Measurements from ENCODE around the gene HSPA1L. TPM values are rescaled to one million over a fixed set of nuclear protein-coding genes. Genes with fewer than 3 reads are reported as not detected.
A peak's percentile ranks its signal among the peaks of the same experiment; 100 is the strongest.

HSPA1L gene
- polyA plus RNA-seq, 3 donors from 2014 or later, result 0.70 to 3.8 (median 2.4) TPM

DNA sequence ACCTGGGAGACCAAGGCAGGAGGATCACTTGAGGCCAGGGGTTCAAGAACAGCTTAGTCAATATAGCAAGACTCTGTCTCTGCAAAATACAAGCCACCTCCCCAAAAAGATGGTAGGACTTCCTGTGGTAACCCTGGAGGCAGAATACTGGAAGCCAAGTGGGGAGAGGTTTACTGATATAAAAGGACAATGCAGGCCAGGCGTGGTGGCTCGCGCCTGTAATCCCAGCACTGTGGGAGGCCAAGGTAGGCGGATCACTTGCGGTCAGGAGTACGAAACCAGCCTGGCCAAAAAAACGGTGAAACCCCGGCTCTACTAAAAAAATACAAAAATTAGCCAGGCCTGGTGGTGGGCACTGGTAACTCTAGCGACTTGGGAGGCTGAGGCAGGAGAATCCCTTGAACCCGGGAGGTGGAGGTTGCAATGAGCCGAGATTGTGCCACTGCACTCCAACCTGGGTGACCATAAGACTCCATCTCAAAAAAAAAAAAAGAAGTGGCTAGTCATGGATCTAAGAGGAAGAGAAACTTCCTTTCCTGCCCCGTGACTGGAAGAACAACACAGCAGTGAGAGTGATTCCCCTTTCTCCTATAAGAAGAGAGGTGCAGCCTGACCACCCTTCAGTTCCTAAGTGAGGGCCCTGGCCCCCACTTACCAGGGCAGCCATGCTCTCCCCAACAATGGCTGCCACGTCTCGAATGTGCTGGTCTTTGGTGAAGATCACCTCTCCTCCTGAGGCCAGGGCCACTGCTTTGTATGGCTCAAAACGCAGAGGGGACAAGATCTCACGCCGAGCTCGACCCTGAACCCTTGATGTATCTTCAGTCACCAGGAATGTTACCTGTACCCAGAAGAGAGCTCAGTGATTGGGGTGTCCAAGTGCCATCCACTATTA lies 46.5 kb downstream of the HSPA1L start:
- no peak for DNase-seq
- no peaks in the 10 kb centered on the region for H3K36me3 Mint-ChIP-seq
- H3K4me3 Mint-ChIP-seq, result no peak overlapping the region
- peak overlapping the region in 2 of 6 donors; percentile 28 to 49 for H3K27ac Mint-ChIP-seq
- peaks cover 0 to 2% (median 1%) of the 10 kb centered on the region in 3 donors for H3K27me3 Mint-ChIP-seq (ENCODE audit: low read depth in 3 of 3)
- H3K9me3 Mint-ChIP-seq, result no peaks in the 10 kb centered on the region
- peaks cover 20 to 28% of the 10 kb centered on the region in 2 donors for H3K4me1 Mint-ChIP-seq

DNA sequence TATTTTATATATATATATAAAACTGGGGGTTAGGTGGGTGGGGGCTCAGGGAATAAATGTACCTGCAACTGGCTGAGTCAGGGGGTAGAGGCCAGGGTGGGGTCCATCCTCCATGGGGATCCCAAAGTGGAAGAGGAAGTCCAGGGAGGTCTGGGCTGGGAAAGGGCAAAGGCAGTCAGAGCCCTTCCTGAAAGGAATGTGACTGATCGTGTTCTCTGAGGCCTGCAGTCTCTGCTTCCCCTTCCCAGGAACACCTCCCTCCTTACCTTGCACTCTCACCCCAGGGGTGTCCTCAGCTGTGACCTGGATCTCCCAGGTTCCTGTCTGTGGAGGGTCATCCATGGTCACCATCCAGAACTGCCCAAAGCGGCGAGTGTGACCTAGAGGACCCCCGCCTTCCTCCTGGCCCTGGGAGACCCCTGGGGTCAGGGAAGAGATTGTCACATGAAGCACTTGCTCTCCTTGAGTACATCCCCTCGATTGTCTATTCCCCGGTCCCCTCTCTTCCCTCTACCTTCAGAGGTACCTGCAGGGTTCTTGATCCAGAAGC lies 47.9 kb downstream of the HSPA1L start:
- no peak for DNase-seq
- H3K9me3 Mint-ChIP-seq, result no peaks in the 10 kb centered on the region
- peaks cover 0 to 3% (median 3%) of the 10 kb centered on the region in 3 donors for H3K36me3 Mint-ChIP-seq
- H3K27me3 Mint-ChIP-seq (ENCODE audit: low read depth in 3 of 3), result peaks cover 0 to 1% (median 0%) of the 10 kb centered on the region in 3 donors
- H3K4me3 Mint-ChIP-seq, result no peak overlapping the region
- H3K4me1 Mint-ChIP-seq, result peaks cover 14 to 17% of the 10 kb centered on the region in 2 donors
- no peak overlapping the region for H3K27ac Mint-ChIP-seq

DNA sequence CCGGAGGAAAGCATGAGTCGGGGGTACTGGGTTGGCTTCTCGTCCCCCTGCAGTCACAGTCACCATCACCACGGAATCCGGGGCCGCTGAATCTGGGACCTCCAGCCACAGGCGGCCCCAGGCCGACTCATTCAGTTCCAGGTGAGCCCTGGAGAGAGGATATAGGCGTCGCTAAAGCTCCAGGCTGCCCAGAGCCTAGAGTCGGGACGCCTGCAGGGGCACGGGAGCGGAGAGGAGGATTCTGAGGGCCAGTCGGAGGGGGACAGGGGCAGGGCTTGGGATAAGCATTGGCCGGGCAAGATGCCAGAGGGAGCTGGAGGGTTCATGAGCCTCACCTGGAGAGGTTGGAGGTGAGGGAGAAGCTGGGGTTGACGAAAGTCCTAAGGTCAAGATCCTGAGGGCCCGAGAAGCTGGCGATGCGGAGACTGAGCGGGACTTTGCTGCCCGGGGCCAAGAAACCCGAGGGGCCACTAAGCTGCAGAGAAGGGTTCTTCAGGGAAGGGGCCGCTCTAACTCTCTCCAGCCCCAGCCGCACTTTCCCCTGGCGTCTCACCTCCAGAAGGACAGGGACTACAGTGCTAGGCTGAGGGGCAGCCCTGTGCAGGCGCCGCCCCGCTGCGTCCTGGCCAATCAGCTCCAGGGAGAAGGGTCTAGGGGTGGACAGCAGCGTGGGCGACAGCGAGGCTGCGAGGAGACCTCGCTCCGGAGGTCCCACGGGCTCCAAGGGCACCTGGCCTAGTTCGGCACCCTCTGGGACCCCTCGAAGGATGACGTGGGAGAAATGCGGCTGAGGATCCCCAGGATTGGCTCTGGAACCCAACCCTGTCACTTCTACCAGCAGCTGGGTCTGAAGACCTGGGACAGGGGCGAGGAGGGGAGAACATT lies 48.9 kb downstream of the HSPA1L start:
- Mint-ChIP-seq H3K4me1 (peaks cover 9 to 10% of the 10 kb centered on the region in 2 donors), H3K27ac (no peak overlapping the region), H3K9me3 (no peaks in the 10 kb centered on the region), H3K4me3 (no peak overlapping the region), H3K36me3 (peaks cover 0 to 8% (median 3%) of the 10 kb centered on the region in 3 donors), H3K27me3 (ENCODE audit: low read depth in 3 of 3) (peaks cover 0 to 1% (median 0%) of the 10 kb centered on the region in 3 donors)
- DNase-seq, result no peak

DNA sequence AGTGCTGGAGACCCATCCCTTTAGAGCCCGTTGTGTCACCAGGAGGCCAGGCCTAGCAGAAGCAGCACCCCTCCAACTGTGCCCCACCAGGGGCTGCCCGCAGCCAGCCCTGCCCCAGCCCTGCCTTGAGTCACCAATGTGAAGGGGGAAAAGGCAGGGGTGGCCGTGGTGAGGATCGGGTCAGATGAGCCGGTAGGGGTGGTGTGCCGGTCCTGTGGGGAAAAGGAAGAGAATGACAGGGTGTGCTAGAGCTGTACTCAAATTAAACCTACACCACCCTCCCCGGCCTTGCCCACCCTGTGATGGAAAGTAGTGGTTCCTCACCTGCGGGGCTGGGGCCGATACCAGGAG lies 49.5 kb downstream of the HSPA1L start:
- Mint-ChIP-seq H3K27ac (no peak overlapping the region), H3K9me3 (no peaks in the 10 kb centered on the region), H3K36me3 (peaks cover 5 to 14% (median 8%) of the 10 kb centered on the region in 3 donors), H3K4me1 (peaks cover 7 to 8% of the 10 kb centered on the region in 2 donors), H3K27me3 (ENCODE audit: low read depth in 3 of 3) (peaks cover 0 to 1% (median 0%) of the 10 kb centered on the region in 3 donors), H3K4me3 (no peak overlapping the region)
- DNase-seq, result no peak

DNA sequence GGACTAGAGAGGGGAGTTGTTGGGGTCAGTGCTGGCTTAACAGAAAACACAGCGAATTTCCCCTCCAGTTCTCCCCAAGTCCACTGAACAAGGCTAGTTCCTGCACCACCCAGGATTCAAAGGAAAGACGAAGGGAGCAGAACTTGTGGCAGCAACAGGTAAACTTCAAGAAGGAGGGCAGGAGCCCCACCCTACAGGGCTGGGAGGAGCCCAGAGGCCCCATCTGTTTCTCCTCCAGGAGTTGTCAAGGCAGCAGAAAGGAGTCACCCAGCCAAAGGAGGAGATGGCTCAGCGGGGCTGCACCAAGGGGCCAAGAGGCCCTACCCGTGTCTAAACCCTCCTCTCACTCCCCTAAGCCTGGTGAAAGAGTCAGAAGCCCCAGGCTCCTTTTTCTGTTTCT lies 50.9 kb downstream of the HSPA1L start:
- H3K36me3 Mint-ChIP-seq, result peaks cover 12 to 24% (median 13%) of the 10 kb centered on the region in 3 donors
- no peak for DNase-seq
- no peaks in the 10 kb centered on the region for H3K9me3 Mint-ChIP-seq
- H3K4me3 Mint-ChIP-seq, result no peak overlapping the region
- H3K27me3 Mint-ChIP-seq (ENCODE audit: low read depth in 3 of 3), result peaks cover 0 to 1% (median 0%) of the 10 kb centered on the region in 3 donors
- H3K4me1 Mint-ChIP-seq, result peaks cover 0 to 1% of the 10 kb centered on the region in 2 donors
- H3K27ac Mint-ChIP-seq, result peak overlapping the region in 1 of 6 donors; percentile 55

DNA sequence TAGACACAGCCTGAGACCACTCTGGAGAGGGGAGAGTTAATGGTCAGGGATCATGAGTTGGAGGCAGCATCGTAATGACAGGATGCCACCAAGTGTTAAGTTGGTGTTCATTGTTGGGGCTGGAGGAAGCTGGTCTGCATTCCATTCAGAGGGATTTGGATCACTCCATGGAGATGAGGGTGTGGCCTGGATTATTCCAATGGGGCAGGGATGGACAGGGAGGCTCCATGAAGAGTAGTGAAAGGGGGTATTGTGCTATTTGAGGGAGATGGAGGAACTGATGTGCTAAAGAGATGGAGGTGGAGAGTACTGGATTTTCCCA lies 51.5 kb downstream of the HSPA1L start:
- Mint-ChIP-seq H3K27ac (peak overlapping the region in 1 of 6 donors; percentile 82), H3K4me3 (no peak overlapping the region), H3K36me3 (peaks cover 12 to 30% (median 16%) of the 10 kb centered on the region in 3 donors), H3K9me3 (no peaks in the 10 kb centered on the region), H3K4me1 (no peaks in the 10 kb centered on the region), H3K27me3 (ENCODE audit: low read depth in 3 of 3) (peaks cover 0 to 1% (median 0%) of the 10 kb centered on the region in 3 donors)
- DNase-seq, result no peak

DNA sequence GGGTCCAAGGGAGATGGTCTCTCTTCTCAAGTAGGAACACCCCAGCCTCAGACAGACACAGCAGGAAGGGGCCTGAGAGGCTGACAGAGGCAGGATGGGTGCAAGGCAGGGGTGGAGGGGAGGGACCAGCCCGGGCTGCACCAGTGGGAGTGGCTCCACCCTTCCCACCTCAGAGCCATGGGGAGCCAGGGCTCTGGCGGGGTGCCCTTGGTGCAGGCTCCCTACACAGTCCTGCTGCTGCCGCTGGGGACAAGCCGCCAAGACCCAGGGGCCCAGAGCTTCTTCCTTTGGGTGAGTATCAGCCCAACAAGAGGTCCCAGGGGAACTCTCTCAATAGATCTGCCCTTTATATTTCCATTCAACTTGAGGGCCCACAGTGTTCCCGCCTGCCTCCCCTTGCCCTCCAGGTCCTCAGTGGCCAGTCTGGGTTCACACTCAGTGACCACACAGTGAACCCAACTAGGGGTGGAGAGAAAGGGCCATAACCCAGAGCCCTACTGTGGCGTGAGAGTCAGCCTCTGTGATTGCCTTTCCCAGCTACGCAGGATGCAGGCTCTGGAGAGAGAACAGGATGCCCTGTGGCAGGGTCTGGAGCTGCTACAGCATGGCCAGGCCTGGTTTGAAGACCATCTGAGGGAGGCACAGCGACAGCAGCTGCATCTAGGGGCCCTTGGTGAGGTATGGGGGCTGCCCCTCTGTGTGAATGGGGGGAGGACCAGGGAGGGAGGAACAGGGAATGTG lies 52.0 kb downstream of the HSPA1L start:
- H3K27me3 Mint-ChIP-seq (ENCODE audit: low read depth in 3 of 3), result peaks cover 0 to 1% (median under 1%) of the 10 kb centered on the region in 3 donors
- H3K36me3 Mint-ChIP-seq, result peaks cover 12 to 30% (median 16%) of the 10 kb centered on the region in 3 donors
- no peak for DNase-seq
- no peak overlapping the region for H3K27ac Mint-ChIP-seq
- no peak overlapping the region for H3K4me3 Mint-ChIP-seq
- H3K9me3 Mint-ChIP-seq, result no peaks in the 10 kb centered on the region
- no peaks in the 10 kb centered on the region for H3K4me1 Mint-ChIP-seq

DNA sequence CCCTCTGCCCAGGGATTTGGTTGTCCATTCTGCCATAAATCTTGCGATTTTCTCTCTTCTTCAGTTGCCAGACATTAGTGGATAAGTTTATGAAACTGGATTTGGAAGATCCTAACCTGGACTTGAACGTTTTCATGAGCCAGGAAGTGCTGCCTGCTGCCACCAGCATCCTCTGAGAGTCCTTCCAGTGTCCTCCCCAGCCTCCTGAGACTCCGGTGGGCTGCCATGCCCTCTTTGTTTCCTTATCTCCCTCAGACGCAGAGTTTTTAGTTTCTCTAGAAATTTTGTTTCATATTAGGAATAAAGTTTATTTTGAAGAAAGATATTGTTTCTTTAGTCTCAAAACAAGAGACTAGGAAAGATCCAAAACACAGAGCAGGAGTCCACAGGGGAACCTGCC lies 52.7 kb downstream of the HSPA1L start, which contains the start of gene SAPCD1:
Gene SAPCD1, plus strand, starts transcription at position 301 of the 400 bp plus-strand sequence. CDS start 399 bp downstream, outside the sequence.
- DNase-seq, result no peak
- no peaks in the 10 kb centered on the region for H3K4me1 Mint-ChIP-seq
- H3K27ac Mint-ChIP-seq, result peak within 1 kb of the TSS in 1 of 6 donors; percentile 45
- H3K9me3 Mint-ChIP-seq, result no peaks in the 10 kb centered on the region
- H3K4me3 Mint-ChIP-seq, result no peak within 1 kb of the TSS
- H3K36me3 Mint-ChIP-seq, result peaks cover 12 to 30% (median 16%) of the 10 kb centered on the region in 3 donors
- H3K27me3 Mint-ChIP-seq (ENCODE audit: low read depth in 3 of 3), result peaks cover 0 to 2% (median 1%) of the 10 kb centered on the region in 3 donors

DNA sequence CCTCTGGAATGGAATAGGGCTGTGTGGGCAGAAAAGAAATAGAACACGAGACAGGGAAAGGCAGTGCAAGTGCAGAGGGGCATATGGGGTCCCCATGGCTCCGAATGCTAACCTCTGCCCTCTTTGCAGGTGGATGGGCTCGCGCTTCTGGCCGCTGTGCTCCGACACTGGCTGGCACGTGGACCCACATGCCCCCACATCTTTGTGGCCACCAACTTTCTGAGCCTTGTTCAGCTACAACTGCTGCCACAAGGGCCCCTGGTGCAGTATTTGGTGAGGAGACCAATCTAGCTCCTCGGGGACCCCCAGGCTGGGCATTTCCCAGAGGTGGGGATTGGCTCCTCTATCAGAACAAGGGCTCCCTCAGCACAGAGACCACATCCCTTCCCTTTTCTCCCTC lies 53.7 kb downstream of the HSPA1L start:
- Mint-ChIP-seq H3K4me1 (no peaks in the 10 kb centered on the region), H3K27ac (no peak overlapping the region), H3K27me3 (ENCODE audit: low read depth in 3 of 3) (peaks cover 0 to 2% (median 0%) of the 10 kb centered on the region in 3 donors), H3K9me3 (no peaks in the 10 kb centered on the region), H3K36me3 (peaks cover 12 to 30% (median 16%) of the 10 kb centered on the region in 3 donors), H3K4me3 (no peak overlapping the region)
- DNase-seq, result no peak

DNA sequence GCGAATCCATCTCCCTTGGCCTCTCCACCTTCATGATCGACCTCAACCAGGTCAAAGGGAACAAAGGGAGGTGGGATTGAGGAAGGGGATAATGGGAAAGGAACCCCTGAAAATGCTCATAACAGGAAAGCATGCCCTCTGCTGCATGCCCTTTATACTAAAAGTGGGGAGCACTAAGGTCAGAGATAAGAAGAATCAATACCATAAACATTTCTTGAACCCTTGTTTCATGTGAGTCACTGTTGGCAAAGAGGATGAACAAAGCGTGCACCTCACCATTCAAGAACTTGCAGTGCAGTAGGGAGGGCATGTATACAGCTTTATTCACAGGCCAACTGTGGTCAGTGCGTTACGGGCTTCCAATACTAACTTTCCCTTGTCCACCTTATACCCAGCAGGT lies 54.3 kb downstream of the HSPA1L start:
- no peak overlapping the region for H3K27ac Mint-ChIP-seq
- no peaks in the 10 kb centered on the region for H3K4me1 Mint-ChIP-seq
- H3K4me3 Mint-ChIP-seq, result no peak overlapping the region
- peaks cover 0 to 2% (median 0%) of the 10 kb centered on the region in 3 donors for H3K27me3 Mint-ChIP-seq (ENCODE audit: low read depth in 3 of 3)
- H3K9me3 Mint-ChIP-seq, result no peaks in the 10 kb centered on the region
- peaks cover 12 to 30% (median 16%) of the 10 kb centered on the region in 3 donors for H3K36me3 Mint-ChIP-seq
- no peak for DNase-seq

Data from immature natural killer cell (primary cell).